IMR-90 (cell line): Measurements from ENCODE around the gene RPS6KA2. TPM values are rescaled to one million over a fixed set of nuclear protein-coding genes. Genes with fewer than 3 reads are reported as not detected.

Experiments
- ATAC-seq: fragments of 200-7000 bp; cut with Tn5 transposase; 2 replicates; pipeline ENCODE4 v1.9.1; 2020; ENCODE audit warnings: low read depth, mild to moderate bottlenecking, moderate library complexity
- BruUV-seq: library from RNA; stranded (reverse); fragments of 400-500 nt; replicated peaks from 2 replicates; lab custom pipeline; 2021; lab: Mats Ljungman, UMichigan
- CTCF ChIA-PET: fragments of 300-600 bp; formaldehyde crosslinking; extraction: SDS; loops from one replicate; lab custom pipeline; 2021; ENCODE audit warnings: antibody characterized with exemption; lab: Yijun Ruan, JAX
- POLR2A ChIA-PET: fragments of 300-600 bp; sonication (Branson Sonifier 250); formaldehyde crosslinking; loops from one replicate; lab custom pipeline; 2022; ENCODE audit warnings: antibody characterized with exemption; ENCODE audit not compliant: unreplicated experiment; lab: Charles Lee
- DNase-seq: peaks from one replicate; pipeline ENCODE4 v3.0.0; 2013
- H2AFZ ChIP-seq: replicated peaks from 2 replicates; pipeline ENCODE3; 2013; ENCODE audit warnings: low read length, mild to moderate bottlenecking; ENCODE audit not compliant: poor library complexity
- H2AK5ac ChIP-seq: 2 replicates; pipeline ENCODE4 v1.6.1; 2013; ENCODE audit warnings: low read depth, low read length, inconsistent platforms
- H2AK9ac ChIP-seq: replicated peaks from 2 replicates; pipeline ENCODE3; 2013; ENCODE audit warnings: mild to moderate bottlenecking, low read depth, low read length, moderate library complexity; ENCODE audit not compliant: poor library complexity
- H2BK120ac ChIP-seq: 2 replicates; pipeline ENCODE4 v1.6.1; 2013; ENCODE audit warnings: low read depth, low read length, inconsistent platforms
- H2BK15ac ChIP-seq: 3 replicates; pipeline ENCODE4 v1.6.1; 2013; ENCODE audit warnings: low read depth, low read length, inconsistent platforms
- H2BK20ac ChIP-seq: 2 replicates; pipeline ENCODE4 v1.6.1; 2013; ENCODE audit warnings: low read depth, mild to moderate bottlenecking, inconsistent platforms, low read length, moderate library complexity
- H2BK5ac ChIP-seq: 2 replicates; pipeline ENCODE4 v1.6.1; 2013; ENCODE audit warnings: mild to moderate bottlenecking, low read depth, low read length, inconsistent platforms; ENCODE audit not compliant: poor library complexity, severe bottlenecking
- H3K14ac ChIP-seq: replicated peaks from 2 replicates; pipeline ENCODE4 v1.6.1; 2013; ENCODE audit warnings: low read depth, low read length, inconsistent platforms
- H3K18ac ChIP-seq: 2 replicates; pipeline ENCODE4 v1.6.1; 2013; ENCODE audit warnings: low read depth, low read length, control low read depth
- H3K23ac ChIP-seq: 2 replicates; pipeline ENCODE4 v1.6.1; 2013; ENCODE audit warnings: low read depth, low read length, inconsistent platforms
- H3K27ac ChIP-seq: 2 replicates; pipeline ENCODE4 v1.5.1; 2013; ENCODE audit warnings: mild to moderate bottlenecking, control low read depth, low read length; ENCODE audit not compliant: insufficient read depth
- H3K27me3 ChIP-seq: 2 replicates; pipeline ENCODE4 v1.6.1; 2013; ENCODE audit warnings: low read length; ENCODE audit not compliant: control insufficient read depth, insufficient read depth
- H3K36me3 ChIP-seq: 2 replicates; pipeline ENCODE4 v1.6.1; 2013; ENCODE audit warnings: low read length, mixed read lengths; ENCODE audit not compliant: control insufficient read depth, insufficient read depth
- H3K4ac ChIP-seq: 2 replicates; pipeline ENCODE4 v1.6.1; 2013; ENCODE audit warnings: low read depth, low read length, inconsistent platforms
- H3K4me1 ChIP-seq: 2 replicates; pipeline ENCODE4 v1.6.1; 2013; ENCODE audit warnings: low read length, mixed read lengths; ENCODE audit not compliant: control insufficient read depth, insufficient read depth
- H3K4me2 ChIP-seq: 2 replicates; pipeline ENCODE4 v1.6.1; 2013; ENCODE audit warnings: low read depth, mild to moderate bottlenecking, control low read depth, low read length, moderate library complexity
- H3K4me3 ChIP-seq: 2 replicates; pipeline ENCODE4 v1.5.1; 2013; ENCODE audit warnings: low read depth, mild to moderate bottlenecking, control low read depth, low read length, moderate library complexity; ENCODE audit not compliant: insufficient read depth
- H3K56ac ChIP-seq: 2 replicates; pipeline ENCODE4 v1.6.1; 2013; ENCODE audit warnings: low read length, inconsistent platforms; ENCODE audit not compliant: insufficient read depth; ENCODE audit errors: extremely low read depth
- H3K79me1 ChIP-seq, 2 experiments: 2 replicates each; pipeline ENCODE4 v1.6.1; 2013; ENCODE audit warnings: low read length in 2 of 2, inconsistent platforms in 1 of 2, low read depth in 1 of 2
- H3K9ac ChIP-seq: 2 replicates; pipeline ENCODE4 v1.6.1; 2013; ENCODE audit warnings: low read depth, low read length, control low read depth
- H3K9me1 ChIP-seq: 2 replicates; pipeline ENCODE4 v1.6.1; 2013; ENCODE audit warnings: low read length, inconsistent platforms; ENCODE audit not compliant: insufficient read depth
- H3K9me3 ChIP-seq: 2 replicates; pipeline ENCODE4 v1.6.1; 2013; ENCODE audit warnings: low read length; ENCODE audit not compliant: control insufficient read depth, insufficient read depth
- H4K20me1 ChIP-seq: 2 replicates; pipeline ENCODE4 v1.6.1; 2013; ENCODE audit warnings: low read length, inconsistent platforms; ENCODE audit not compliant: insufficient read depth
- H4K5ac ChIP-seq: 2 replicates; pipeline ENCODE4 v1.6.1; 2013; ENCODE audit warnings: mild to moderate bottlenecking, low read depth, low read length, control low read depth
- H4K8ac ChIP-seq, 2 experiments: 2 replicates each; pipeline ENCODE4 v1.6.1; 2013; ENCODE audit warnings: low read depth in 2 of 2, low read length in 2 of 2, control low read depth in 1 of 2, inconsistent platforms in 1 of 2
- H4K91ac ChIP-seq: 2 replicates; pipeline ENCODE4 v1.6.1; 2013; ENCODE audit warnings: low read depth, low read length, inconsistent platforms; ENCODE audit not compliant: insufficient read depth
- BHLHE40 ChIP-seq: fragments of 150-350 bp; IDR thresholded peaks from 2 replicates; pipeline ENCODE4 v1.6.1; 2016; ENCODE audit warnings: mild to moderate bottlenecking, low read depth, low read length
- CEBPB ChIP-seq: IDR thresholded peaks from 2 replicates; pipeline ENCODE4 v1.6.1; 2012; ENCODE audit warnings: low read depth, low read length, improper control_type of control experiment
- MAZ ChIP-seq: IDR thresholded peaks from 2 replicates; pipeline ENCODE4 v1.6.1; 2012; ENCODE audit warnings: low read depth, mild to moderate bottlenecking, low read length, improper control_type of control experiment, moderate library complexity, borderline replicate concordance
- POLR2A ChIP-seq: IDR thresholded peaks from 2 replicates; pipeline ENCODE4 v1.6.1; 2012; ENCODE audit warnings: mild to moderate bottlenecking, low read depth, low read length
- RAD21 ChIP-seq: IDR thresholded peaks from 2 replicates; pipeline ENCODE4 v1.6.1; 2012; ENCODE audit warnings: low read length, improper control_type of control experiment
- WGBS, 2 experiments: methylation state at CpG; one replicate each; pipeline versions ENCODE4 v1.1.5 to v1.1.7; 2013; ENCODE audit warnings: missing lambda C conversion rate in 2 of 2; ENCODE audit not compliant: insufficient read length in 1 of 2; ENCODE audit errors: extremely low coverage in 2 of 2; 5-methylcytosine and 5-hydroxymethylcytosine counted together
- dilution Hi-C: fragments of 300-500 bp; cut with HindIII; formaldehyde crosslinking; loops from one replicate; pipeline ENCODE4 v1.14.3; 2018; ENCODE audit warnings: low sequenced_read_pairs; ENCODE audit not compliant: unreplicated experiment
- in situ Hi-C: fragments of 300-500 bp; cut with MboI; formaldehyde crosslinking; loops from 3 replicates; pipeline ENCODE4 v1.14.3; 2019; ENCODE audit warnings: low sequenced_read_pairs, inconsistent platforms, mixed read lengths
- intact Hi-C: fragments of 100-400 bp; cut with micrococcal nuclease; formaldehyde crosslinking; loops from 2 replicates; pipeline ENCODE4 v1.10.0; 2022
- polyA plus RNA-seq, 3 experiments: library from polyadenylated mRNA; depleted of rRNA; stranded (reverse); fragments of >200 nt; gene quantifications; 2 replicates each; pipeline ENCODE4 v1.2.3, GENCODE V29; 2012; ENCODE audit warnings: low replicate concordance in 1 of 3
- total RNA-seq: library from RNA; depleted of rRNA; stranded (reverse); fragments of >200 nt; gene quantifications from 2 replicates; pipeline ENCODE4 v1.2.3, GENCODE V29; 2012

RPS6KA2 gene
- total and polyA plus RNA-seq, 2 of the 4 experiments (the other 2 are of a cell fraction), result 26.9 to 31.3 TPM

DNA sequence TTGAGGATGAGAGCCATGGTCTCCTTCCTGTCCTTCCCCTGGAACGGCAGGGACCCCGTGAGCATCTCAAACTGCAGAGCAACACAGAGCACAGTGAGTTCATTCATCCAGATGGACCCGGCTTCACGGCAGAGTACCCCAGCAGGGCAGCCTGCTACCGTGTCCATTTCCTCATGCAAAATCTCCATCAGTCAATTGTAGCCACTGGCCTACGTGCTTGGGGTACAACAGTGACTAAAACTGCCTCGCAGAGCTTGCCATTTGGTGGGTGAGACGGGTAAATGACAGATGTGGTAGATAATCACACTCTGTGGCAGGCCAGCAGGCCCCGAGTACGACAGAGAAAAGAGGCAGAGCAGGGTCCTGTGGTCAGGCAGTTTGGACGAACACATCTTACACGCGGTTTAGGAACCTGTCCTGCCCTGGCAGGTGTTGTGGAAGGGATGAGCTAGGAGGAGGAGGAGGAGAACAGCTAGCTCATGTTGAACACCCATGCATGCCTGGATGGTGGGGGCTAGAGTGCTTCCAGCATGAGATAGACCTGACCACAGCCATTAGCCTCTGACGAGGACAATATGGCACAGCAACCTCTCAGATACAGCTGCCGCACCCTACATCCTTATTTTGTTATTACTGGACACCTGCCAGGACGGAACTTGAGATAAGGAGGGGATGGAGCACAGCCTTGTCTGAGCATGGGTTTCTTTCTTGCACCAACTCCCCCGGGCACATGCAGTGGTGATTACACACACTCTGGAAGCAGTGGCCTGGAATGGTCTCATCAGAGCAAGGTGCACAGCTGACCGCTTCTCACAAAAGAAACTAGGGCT is 136.2 kb downstream of the RPS6KA2 start:
- Histone ChIP-seq H3K4me3 (no peak overlapping the region), H3K27me3 (no peaks in the 10 kb centered on the region), H3K14ac (no peak overlapping the region), H2BK20ac (no peak overlapping the region), H2BK15ac (no peak overlapping the region), H2AK9ac (no peak overlapping the region), H3K9me3 (no peaks in the 10 kb centered on the region), H3K23ac (no peak overlapping the region), H3K4me1 (no peaks in the 10 kb centered on the region; the same call in 1 of the 2 replicates), H4K91ac (no peak overlapping the region), H3K36me3 (peaks cover 71% of the 10 kb centered on the region), H3K18ac (no peak overlapping the region), H3K79me1 (no peaks in the 10 kb centered on the region), H4K8ac (no peak overlapping the region), H3K9ac (no peak overlapping the region), H2AFZ (no peak overlapping the region), H3K56ac (no peak overlapping the region), H3K27ac (no peak overlapping the region), H4K5ac (no peak overlapping the region), H3K4me2 (no peak overlapping the region), H3K4ac (no peak overlapping the region), H3K9me1 (peaks cover 17% of the 10 kb centered on the region), H2AK5ac (no peak overlapping the region), H2BK5ac (no peak overlapping the region), H4K20me1 (no peaks in the 10 kb centered on the region), H2BK120ac (no peak overlapping the region)
- WGBS, 2 experiments, result 75% methylated on average over 6 of the region's 18 CpGs; no CpG with 5 or more reads in 1 of the 2 experiments
- CTCF ChIA-PET, result no interaction called here
- no TSS peak for BruUV-seq
- peak; percentile 86 for DNase-seq
- in situ Hi-C loops, result no loop called here
- ATAC-seq, result peak; percentile 70
- dilution Hi-C loops, result no loop called here
- no peak for TF ChIP-seq CEBPB
- peak; percentile 35; the same call in 1 of the 2 replicates for TF ChIP-seq BHLHE40
- TF ChIP-seq RAD21, result no peak
- peak; percentile 34; the same call in 1 of the 2 replicates for TF ChIP-seq MAZ
- TF ChIP-seq POLR2A, result no peak
- intact Hi-C loops, result no loop called here
- POLR2A ChIA-PET, result no interaction called here
